ENCODE measurements around the gene YAE1. TPM values are rescaled to one million over a fixed set of nuclear protein-coding genes. Genes with fewer than 3 reads are reported as not detected.
A peak's percentile ranks its signal among the peaks of the same experiment; 100 is the strongest.

YAE1 gene
- total and polyA plus RNA-seq, 11 donors = 8.4 to 27.7 (median 16.7) TPM

DNA sequence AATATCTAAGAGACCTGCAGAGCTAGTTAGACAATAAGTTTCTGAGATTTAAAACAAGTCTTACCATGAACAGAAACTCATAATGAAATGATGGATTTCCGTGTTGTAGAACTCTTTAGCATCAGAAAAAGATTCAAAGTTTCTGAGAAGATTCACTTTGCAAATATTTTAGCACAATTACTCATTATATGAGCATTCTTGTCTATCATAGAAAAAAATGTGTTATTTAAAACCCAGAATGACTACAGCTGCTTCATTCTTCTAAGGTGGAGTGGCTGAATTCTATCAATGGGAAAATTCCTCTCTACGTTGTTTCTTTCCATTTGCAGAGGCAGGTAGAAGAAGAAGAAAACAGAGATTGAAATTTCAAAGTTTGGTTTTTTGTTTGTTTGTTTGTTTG lies 36.1 kb downstream of the YAE1 start:
- H3K27me3 ChIP-seq = no peaks in the 10 kb centered on the region

DNA sequence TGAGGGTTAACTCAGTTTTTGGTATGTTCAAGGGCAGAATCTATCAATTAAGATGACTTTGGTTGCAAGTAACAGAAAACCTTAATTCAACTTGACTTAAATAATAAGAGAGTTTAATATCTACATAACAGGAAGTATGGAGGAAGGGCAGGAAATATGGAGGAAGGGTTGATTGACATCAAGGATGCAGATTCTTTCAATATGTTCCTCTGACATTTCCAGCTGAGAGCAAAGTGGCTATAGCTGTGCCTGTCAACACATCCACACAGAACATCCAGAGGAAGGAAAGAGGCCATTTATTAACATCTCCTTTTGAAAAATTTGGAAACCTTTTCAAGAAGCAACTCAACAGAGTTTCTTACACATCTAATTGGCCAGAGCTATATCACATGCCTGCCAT lies 37.7 kb downstream of the YAE1 start:
- H3K36me3 ChIP-seq = no peaks in the 10 kb centered on the region
- H3K4me3 ChIP-seq = no peak overlapping the region
- no peak for TF ChIP-seq POLR2A (IDR thresholded peaks at IDR 0.05)
- TF ChIP-seq, protein P1, sequence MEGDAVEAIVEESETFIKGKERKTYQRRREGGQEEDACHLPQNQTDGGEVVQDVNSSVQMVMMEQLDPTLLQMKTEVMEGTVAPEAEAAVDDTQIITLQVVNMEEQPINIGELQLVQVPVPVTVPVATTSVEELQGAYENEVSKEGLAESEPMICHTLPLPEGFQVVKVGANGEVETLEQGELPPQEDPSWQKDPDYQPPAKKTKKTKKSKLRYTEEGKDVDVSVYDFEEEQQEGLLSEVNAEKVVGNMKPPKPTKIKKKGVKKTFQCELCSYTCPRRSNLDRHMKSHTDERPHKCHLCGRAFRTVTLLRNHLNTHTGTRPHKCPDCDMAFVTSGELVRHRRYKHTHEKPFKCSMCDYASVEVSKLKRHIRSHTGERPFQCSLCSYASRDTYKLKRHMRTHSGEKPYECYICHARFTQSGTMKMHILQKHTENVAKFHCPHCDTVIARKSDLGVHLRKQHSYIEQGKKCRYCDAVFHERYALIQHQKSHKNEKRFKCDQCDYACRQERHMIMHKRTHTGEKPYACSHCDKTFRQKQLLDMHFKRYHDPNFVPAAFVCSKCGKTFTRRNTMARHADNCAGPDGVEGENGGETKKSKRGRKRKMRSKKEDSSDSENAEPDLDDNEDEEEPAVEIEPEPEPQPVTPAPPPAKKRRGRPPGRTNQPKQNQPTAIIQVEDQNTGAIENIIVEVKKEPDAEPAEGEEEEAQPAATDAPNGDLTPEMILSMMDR (IDR thresholded peaks at IDR 0.05) = no peak
- DNase-seq (no peak), ATAC-seq (no peak)
- no peaks in the 10 kb centered on the region for H3K9me3 ChIP-seq
- H3K27ac ChIP-seq = no peak overlapping the region
- no peaks in the 10 kb centered on the region for H3K27me3 ChIP-seq
- H3K4me1 ChIP-seq = peaks cover 0 to 18% (median 5%) of the 10 kb centered on the region in 12 donors
- intact Hi-C loops (cut with DNase I) = loop anchor here in 1 of 10 donors (10.0 kb wide), 1 partner anchor 131 kb away; no protein-coding TSS in a partner anchor

More for the DNA sequence above, 36.1 kb downstream of the YAE1 start:
- TF ChIP-seq, protein P1 (IDR thresholded peaks at IDR 0.05) = no peak
- TF ChIP-seq POLR2A (IDR thresholded peaks at IDR 0.05) = no peak
- Histone ChIP-seq H3K27ac (no peak overlapping the region), H3K9me3 (no peaks in the 10 kb centered on the region), H3K36me3 (no peaks in the 10 kb centered on the region), H3K4me3 (no peak overlapping the region), H3K4me1 (peaks cover 0 to 8% (median 0%) of the 10 kb centered on the region in 12 donors)
- intact Hi-C loops (cut with DNase I) = loop anchor here in 1 of 10 donors (10.0 kb wide), 1 partner anchor 132 kb away; no protein-coding TSS in a partner anchor
- ATAC-seq (no peak), DNase-seq (no peak)
- 43 to 66% (median 48%) methylated on average over 2 of the region's 2 CpGs for whole genome bisulfite sequencing, 4 donors

DNA sequence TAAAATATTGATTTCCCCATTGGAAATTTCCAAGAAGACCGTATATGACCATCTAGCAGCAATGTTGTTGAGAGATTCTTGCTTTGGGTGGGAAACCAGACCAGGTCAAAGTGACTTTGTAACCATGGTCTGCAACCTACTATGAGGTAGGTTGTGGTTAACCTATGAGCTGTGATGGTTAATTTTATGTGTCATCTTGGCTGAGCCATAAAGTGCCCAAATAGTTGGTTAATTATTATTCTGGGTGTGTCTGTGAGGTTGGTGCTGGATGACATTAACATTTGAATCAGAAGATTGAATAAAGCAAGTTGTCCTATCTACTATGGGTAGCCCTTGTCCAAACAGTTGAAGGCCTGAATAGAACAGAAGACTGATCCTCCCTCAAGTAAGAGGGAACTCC lies 38.9 kb downstream of the YAE1 start:
- DNase-seq (no peak), ATAC-seq (no peak)
- peaks cover 0 to 30% (median 16%) of the 10 kb centered on the region in 12 donors for H3K4me1 ChIP-seq
- H3K4me3 ChIP-seq = no peak overlapping the region
- WGBS, 4 donors = 97 to 100% (median 99%) methylated on average over 1 of the region's 1 CpG
- no peaks in the 10 kb centered on the region for H3K9me3 ChIP-seq
- H3K27ac ChIP-seq = no peak overlapping the region
- H3K36me3 ChIP-seq = no peaks in the 10 kb centered on the region
- intact Hi-C loops (cut with DNase I) = loop anchor here in 1 of 10 donors (10.0 kb wide), 1 partner anchor 130 kb away; no protein-coding TSS in a partner anchor
- H3K27me3 ChIP-seq = no peaks in the 10 kb centered on the region
- TF ChIP-seq, protein P1 (IDR thresholded peaks at IDR 0.05) = no peak
- TF ChIP-seq POLR2A (IDR thresholded peaks at IDR 0.05) = no peak

DNA sequence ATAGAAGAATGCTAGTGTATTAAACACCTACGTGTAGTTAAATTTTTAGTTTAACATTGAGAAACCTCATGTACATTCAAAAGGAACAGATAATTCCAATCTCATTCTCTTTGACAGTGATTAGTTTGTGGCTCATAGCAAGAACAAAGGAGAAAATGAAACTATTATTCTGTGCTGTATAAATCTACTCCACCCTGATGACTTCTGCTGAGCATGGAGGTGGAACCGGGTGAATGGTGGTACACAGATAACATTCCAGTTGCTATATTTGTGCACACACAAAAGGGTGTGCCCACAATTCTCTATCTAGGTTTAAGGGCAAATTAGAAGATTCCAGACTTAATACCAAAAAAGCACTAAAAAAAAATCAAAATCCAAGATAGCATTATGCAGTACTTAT lies 40.1 kb downstream of the YAE1 start:
- DNase-seq (no peak), ATAC-seq (peak in 3 of 4 donors; percentile 20 to 68 (median 45))
- Histone ChIP-seq H3K4me1 (peaks cover 0 to 35% (median 17%) of the 10 kb centered on the region in 12 donors), H3K27me3 (no peaks in the 10 kb centered on the region), H3K27ac (peak overlapping the region in 3 of 12 donors; percentile 15 to 57 (median 29)), H3K4me3 (no peak overlapping the region), H3K9me3 (no peaks in the 10 kb centered on the region), H3K36me3 (no peaks in the 10 kb centered on the region)
- WGBS, 4 donors = 45 to 61% (median 48%) methylated on average over 2 of the region's 2 CpGs
- intact Hi-C loops (cut with DNase I) = loop anchor here in 1 of 10 donors (10.0 kb wide), 1 partner anchor 128 kb away; no protein-coding TSS in a partner anchor
- TF ChIP-seq, protein P1 (IDR thresholded peaks at IDR 0.05) = no peak
- no peak for TF ChIP-seq POLR2A (IDR thresholded peaks at IDR 0.05)
